HepG2 (cell line): ENCODE data around the gene RPS25. TPM values are rescaled to one million over a fixed set of nuclear protein-coding genes. Genes with fewer than 3 reads are reported as not detected.
A peak's percentile ranks its signal among the peaks of the same experiment; 100 is the strongest.

Experiments
- AGO1 ChIP-seq: fragments of 200-400 bp; formaldehyde crosslinking; IDR thresholded peaks from 2 replicates; pipeline ENCODE4 v1.6.1; 2017; ENCODE audit warnings: mild to moderate bottlenecking, low read depth, low read length, moderate library complexity; ENCODE audit not compliant: poor library complexity, severe bottlenecking
- AKNA ChIP-seq: sonication (generic); formaldehyde crosslinking; IDR thresholded peaks from 2 replicates; pipeline ENCODE4 v1.4.0; 2020; ENCODE audit warnings: missing genetic modification reagents, borderline replicate concordance
- BRD4 ChIP-seq: sonication (generic); formaldehyde crosslinking; IDR thresholded peaks from 2 replicates; pipeline ENCODE4 v1.4.0; 2020; ENCODE audit warnings: missing genetic modification reagents
- GMEB2 ChIP-seq: IDR thresholded peaks from 2 replicates; pipeline ENCODE4 v1.6.1; 2016; ENCODE audit warnings: missing biosample characterization, missing genetic modification reagents, low read depth
- HOMEZ ChIP-seq: IDR thresholded peaks from 2 replicates; pipeline ENCODE4 v1.6.1; 2016; ENCODE audit warnings: low read depth
- JDP2 ChIP-seq: sonication (generic); formaldehyde crosslinking; IDR thresholded peaks from 2 replicates; pipeline ENCODE4 v1.8.1; 2022; ENCODE audit warnings: missing genetic modification reagents, borderline replicate concordance
- KLF11 ChIP-seq: IDR thresholded peaks from 2 replicates; pipeline ENCODE4 v1.6.1; 2016; ENCODE audit warnings: missing compliant biosample characterization
- RFX1 ChIP-seq: fragments of 450-650 bp; IDR thresholded peaks from 2 replicates; pipeline ENCODE4 v1.6.1; 2017
- RFXAP ChIP-seq: sonication (generic); formaldehyde crosslinking; IDR thresholded peaks from 2 replicates; pipeline ENCODE4 v1.4.0; 2020; ENCODE audit warnings: missing genetic modification reagents, borderline replicate concordance
- SAFB2 ChIP-seq: sonication (generic); formaldehyde crosslinking; IDR thresholded peaks from 2 replicates; pipeline ENCODE4 v1.5.1; 2020; ENCODE audit warnings: missing genetic modification reagents, low read depth, mild to moderate bottlenecking, borderline replicate concordance
- SAP130 ChIP-seq: IDR thresholded peaks from 2 replicates; pipeline ENCODE4 v1.6.1; 2016; ENCODE audit warnings: low read depth
- SETDB1 ChIP-seq: sonication (generic); formaldehyde crosslinking; IDR thresholded peaks from 2 replicates; pipeline ENCODE4 v1.5.1; 2020; ENCODE audit warnings: missing genetic modification reagents, mild to moderate bottlenecking, borderline replicate concordance
- SIX4 ChIP-seq: sonication (generic); formaldehyde crosslinking; IDR thresholded peaks from 2 replicates; pipeline ENCODE4 v1.4.0; 2020; ENCODE audit warnings: missing genetic modification reagents
- SP4 ChIP-seq: sonication (generic); formaldehyde crosslinking; IDR thresholded peaks from 2 replicates; pipeline ENCODE4 v1.8.1; 2023; ENCODE audit warnings: mild to moderate bottlenecking, missing genetic modification reagents
- TAF15 ChIP-seq: fragments of 200-400 bp; formaldehyde crosslinking; IDR thresholded peaks from one replicate; pipeline ENCODE4 v1.6.1; 2018; ENCODE audit warnings: mild to moderate bottlenecking, low read depth, low read length; ENCODE audit not compliant: poor library complexity, severe bottlenecking
- ZNF10 ChIP-seq: sonication (generic); formaldehyde crosslinking; IDR thresholded peaks from 2 replicates; pipeline ENCODE4 v1.4.0; 2020; ENCODE audit warnings: mild to moderate bottlenecking, low read depth, missing genetic modification reagents, borderline replicate concordance
- ZNF367 ChIP-seq: sonication (generic); formaldehyde crosslinking; IDR thresholded peaks from 2 replicates; pipeline ENCODE4 v1.4.0; 2020; ENCODE audit warnings: missing genetic modification reagents, borderline replicate concordance
- ZNF501 ChIP-seq: sonication (generic); formaldehyde crosslinking; IDR thresholded peaks from 2 replicates; pipeline ENCODE4 v1.5.1; 2020; ENCODE audit warnings: mild to moderate bottlenecking, moderate library complexity, missing genetic modification reagents
- ZNF580 ChIP-seq: IDR thresholded peaks from 2 replicates; pipeline ENCODE4 v1.6.1; 2016; ENCODE audit warnings: low read depth, borderline replicate concordance
- polyA plus RNA-seq, 8 experiments: library from polyadenylated mRNA; depleted of rRNA in 3 of 8; stranded (reverse) in 7 of 8; unstranded in 1 of 8; fragments of >200 nt; fragmentation: Illumina TruSeq in 4 of 8; extraction: Trizol in 4 of 8; gene quantifications; 2 replicates each; pipeline versions ENCODE4 v1.2.1 to v1.2.3, GENCODE V29; 2011 to 2016; ENCODE audit warnings: low read depth in 4 of 8, missing spikeins in 1 of 8, mixed read lengths in 1 of 8; ENCODE audit not compliant: insufficient read depth in 1 of 8
- total RNA-seq, 5 experiments: library from RNA; depleted of rRNA; stranded (reverse); fragments of >200 nt; fragmentation: Illumina TruSeq; extraction: Trizol; gene quantifications; 2 replicates each; pipeline ENCODE4 v1.2.3, GENCODE V29; 2016; ENCODE audit warnings: low read depth in 1 of 5
- TF ChIP-seq, protein P1 (sequence below): sonication (generic); formaldehyde crosslinking; conservative IDR thresholded peaks from 2 replicates; pipeline ENCODE4 v1.4.0; 2020; ENCODE audit warnings: missing genetic modification reagents

The RPS25 gene
- total and polyA plus RNA-seq, 2 of the 13 experiments (the other 11 are each of a cell fraction or from before 2014, with no cell fraction given), result 839 to 1,415 TPM

DNA sequence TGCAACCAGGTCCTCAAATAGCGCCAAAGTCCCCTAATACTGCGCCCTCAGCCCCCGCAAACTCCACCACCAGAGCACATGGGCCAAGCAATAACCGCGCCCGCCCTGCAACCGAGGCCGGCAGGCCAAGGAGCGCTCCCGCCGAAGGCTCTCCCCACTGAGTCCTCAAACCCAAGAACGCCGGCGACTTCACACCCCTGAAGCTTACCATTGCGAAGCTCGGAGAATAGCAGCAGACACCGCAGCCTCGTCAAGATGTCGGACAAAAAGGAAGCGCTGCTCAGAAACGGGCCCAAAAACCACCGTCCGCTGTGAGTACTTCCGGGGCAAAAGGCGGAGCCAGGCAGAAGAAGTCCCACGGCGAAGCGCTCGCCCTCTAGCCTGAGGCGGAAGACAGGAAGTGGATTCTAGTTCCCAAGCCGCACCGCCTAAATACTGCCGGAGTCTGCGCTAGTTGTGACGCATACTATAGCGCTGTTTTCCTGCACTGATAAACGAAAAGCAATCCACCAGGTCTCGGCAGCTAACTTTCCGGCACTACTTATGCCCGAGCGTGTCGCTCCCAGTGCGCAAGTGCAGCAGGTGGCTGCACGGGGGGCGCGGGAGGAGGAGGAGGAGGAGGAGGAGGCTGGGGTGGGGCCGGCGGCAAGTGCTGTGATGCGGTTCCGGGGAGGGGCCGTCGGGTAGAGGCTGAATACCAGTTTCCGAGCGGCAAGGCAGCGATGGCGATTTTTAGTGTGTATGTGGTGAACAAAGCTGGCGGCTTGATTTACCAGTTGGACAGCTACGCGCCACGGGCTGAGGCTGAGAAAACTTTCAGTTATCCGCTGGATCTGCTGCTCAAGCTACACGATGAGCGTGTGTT, at the start of gene RPS25, which contains the start of gene TRAPPC4 (continued):
- TF ChIP-seq TAF15 (no peak), HOMEZ (no peak), SP4 (CRISPR knock-in tag) (peak; percentile 90), JDP2 (CRISPR knock-in tag) (no peak), AKNA (CRISPR knock-in tag) (0 out of 2 replicates have a peak, but pooled peaks have one; percentile 31), GMEB2 (peak; percentile 23; the same call in 1 of the 2 replicates), SAP130 (CRISPR knock-in tag) (peak; percentile 94), RFXAP (CRISPR knock-in tag) (peak; percentile 83; the same call in 1 of the 2 replicates), SIX4 (no peak; the same call in 1 of the 2 replicates), ZNF580 (CRISPR knock-in tag) (no peak), SAFB2 (CRISPR knock-in tag) (no peak; the same call in 1 of the 2 replicates), KLF11 (CRISPR knock-in tag) (peak; percentile 57; the same call in 1 of the 2 replicates), SETDB1 (CRISPR knock-in tag) (no peak), ZNF10 (CRISPR knock-in tag) (no peak), AGO1 (peak; percentile 49), ZNF367 (CRISPR knock-in tag) (no peak), BRD4 (CRISPR knock-in tag) (peak; percentile 46; the same call in 1 of the 2 replicates), RFX1 (no peak), ZNF501 (peak; percentile 69)
- TF ChIP-seq, protein P1, sequence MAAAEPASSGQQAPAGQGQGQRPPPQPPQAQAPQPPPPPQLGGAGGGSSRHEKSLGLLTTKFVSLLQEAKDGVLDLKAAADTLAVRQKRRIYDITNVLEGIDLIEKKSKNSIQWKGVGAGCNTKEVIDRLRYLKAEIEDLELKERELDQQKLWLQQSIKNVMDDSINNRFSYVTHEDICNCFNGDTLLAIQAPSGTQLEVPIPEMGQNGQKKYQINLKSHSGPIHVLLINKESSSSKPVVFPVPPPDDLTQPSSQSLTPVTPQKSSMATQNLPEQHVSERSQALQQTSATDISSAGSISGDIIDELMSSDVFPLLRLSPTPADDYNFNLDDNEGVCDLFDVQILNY (CRISPR knock-in tag), result 0 out of 2 replicates have a peak, but pooled peaks have one; percentile 36
